PC-9 (cell line): ENCODE data around the gene CLN6. TPM values are rescaled to one million over a fixed set of nuclear protein-coding genes. Genes with fewer than 3 reads are reported as not detected.
"Not testable (repeated sequence)": the region's sequence is repeated elsewhere in the genome, so short reads cannot be mapped to it uniquely, and the experiment has no call there.

Experiments
- BruUV-seq: library from RNA; stranded (reverse); fragments of 400-500 nt; replicated peaks from 2 replicates; lab custom pipeline; 2021; lab: Mats Ljungman, UMichigan
- CTCF ChIA-PET: fragments of 300-600 bp; sonication (Branson Sonifier 250); formaldehyde crosslinking; loops from one replicate; lab custom pipeline; 2022; ENCODE audit warnings: antibody characterized with exemption; lab: Charles Lee
- POLR2A ChIA-PET: fragments of 300-600 bp; sonication (Branson Sonifier 250); formaldehyde crosslinking; loops from one replicate; lab custom pipeline; 2022; ENCODE audit warnings: antibody characterized with exemption; ENCODE audit not compliant: unreplicated experiment; lab: Charles Lee
- DNase-seq, 2 experiments: peaks; one replicate each; pipeline versions ENCODE4 v3.0.0 to v3.0.0-alpha.2; 2015 to 2022; ENCODE audit warnings: mixed read lengths in 1 of 2
- H2AFZ ChIP-seq: fragments of 200-600 bp; sonication (generic); 2 replicates; pipeline ENCODE4 v1.8.1; 2017; ENCODE audit warnings: antibody characterized with exemption
- H3F3A ChIP-seq: fragments of 200-600 bp; sonication (generic); 2 replicates; pipeline ENCODE4 v1.8.1; 2017; ENCODE audit warnings: antibody characterized with exemption, mild to moderate bottlenecking, low read depth; ENCODE audit not compliant: insufficient read depth
- H3K27ac ChIP-seq: fragments of 200-600 bp; sonication (generic); 2 replicates; pipeline ENCODE4 v1.6.1; 2016; ENCODE audit warnings: mixed run types
- H3K27me3 ChIP-seq: fragments of 200-600 bp; sonication (generic); 2 replicates; pipeline ENCODE4 v1.6.1; 2016; ENCODE audit warnings: low read depth, mixed run types; ENCODE audit not compliant: insufficient read depth
- H3K36me3 ChIP-seq: fragments of 200-600 bp; sonication (generic); 2 replicates; pipeline ENCODE4 v1.6.1; 2016; ENCODE audit warnings: low read depth, mixed run types
- H3K4me1 ChIP-seq: fragments of 200-600 bp; sonication (generic); replicated peaks from 2 replicates; pipeline ENCODE4 v1.6.1; 2016; ENCODE audit warnings: mixed run types; ENCODE audit not compliant: insufficient read depth
- H3K4me2 ChIP-seq: fragments of 200-600 bp; sonication (generic); 2 replicates; pipeline ENCODE4 v1.6.1; 2017; ENCODE audit warnings: mixed run types
- H3K4me3 ChIP-seq: fragments of 200-600 bp; sonication (generic); 2 replicates; pipeline ENCODE4 v1.6.1; 2016; ENCODE audit warnings: mixed run types
- H3K79me2 ChIP-seq: fragments of 200-600 bp; sonication (generic); 2 replicates; pipeline ENCODE4 v1.6.1; 2017; ENCODE audit warnings: low read depth, mixed run types
- H3K9me2 ChIP-seq: fragments of 200-600 bp; sonication (generic); 2 replicates; pipeline ENCODE4 v1.8.1; 2017; ENCODE audit warnings: mild to moderate bottlenecking; ENCODE audit not compliant: insufficient read depth
- H3K9me3 ChIP-seq: fragments of 200-600 bp; sonication (generic); 2 replicates; pipeline ENCODE4 v1.8.1; 2016; ENCODE audit warnings: low read depth; ENCODE audit not compliant: insufficient read depth
- H4K20me1 ChIP-seq: fragments of 200-600 bp; sonication (generic); 2 replicates; pipeline ENCODE4 v1.8.1; 2017; ENCODE audit not compliant: insufficient read depth
- EZH2 ChIP-seq: fragments of 200-600 bp; sonication (generic); IDR thresholded peaks from 2 replicates; pipeline ENCODE4 v1.8.0; 2017; ENCODE audit warnings: antibody characterized with exemption, low read depth
- intact Hi-C: fragments of 100-400 bp; cut with micrococcal nuclease; formaldehyde crosslinking; loops from one replicate; pipeline ENCODE4 v1.10.0; 2022; ENCODE audit not compliant: unreplicated experiment
- total RNA-seq: library from RNA; stranded (reverse); gene quantifications from 2 replicates; pipeline ENCODE4 v1.2.3, GENCODE V29; 2021
- TF ChIP-seq, protein P1 (sequence below): fragments of 200-600 bp; sonication (generic); conservative IDR thresholded peaks from 2 replicates; pipeline ENCODE4 v1.6.1; 2017; ENCODE audit warnings: mixed run types, antibody characterized with exemption, mild to moderate bottlenecking, moderate library complexity

The CLN6 gene
- total RNA-seq, 1 experiment from 2014 or later, result 48.7 TPM

- H3K4me3 ChIP-seq, result no peak overlapping the region
- peaks cover 3% of the 10 kb centered on the region; the same call in 1 of the 2 replicates for H3F3A ChIP-seq
- TF ChIP-seq, protein P1, sequence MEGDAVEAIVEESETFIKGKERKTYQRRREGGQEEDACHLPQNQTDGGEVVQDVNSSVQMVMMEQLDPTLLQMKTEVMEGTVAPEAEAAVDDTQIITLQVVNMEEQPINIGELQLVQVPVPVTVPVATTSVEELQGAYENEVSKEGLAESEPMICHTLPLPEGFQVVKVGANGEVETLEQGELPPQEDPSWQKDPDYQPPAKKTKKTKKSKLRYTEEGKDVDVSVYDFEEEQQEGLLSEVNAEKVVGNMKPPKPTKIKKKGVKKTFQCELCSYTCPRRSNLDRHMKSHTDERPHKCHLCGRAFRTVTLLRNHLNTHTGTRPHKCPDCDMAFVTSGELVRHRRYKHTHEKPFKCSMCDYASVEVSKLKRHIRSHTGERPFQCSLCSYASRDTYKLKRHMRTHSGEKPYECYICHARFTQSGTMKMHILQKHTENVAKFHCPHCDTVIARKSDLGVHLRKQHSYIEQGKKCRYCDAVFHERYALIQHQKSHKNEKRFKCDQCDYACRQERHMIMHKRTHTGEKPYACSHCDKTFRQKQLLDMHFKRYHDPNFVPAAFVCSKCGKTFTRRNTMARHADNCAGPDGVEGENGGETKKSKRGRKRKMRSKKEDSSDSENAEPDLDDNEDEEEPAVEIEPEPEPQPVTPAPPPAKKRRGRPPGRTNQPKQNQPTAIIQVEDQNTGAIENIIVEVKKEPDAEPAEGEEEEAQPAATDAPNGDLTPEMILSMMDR, result no peak
- no peak for TF ChIP-seq EZH2
- no peaks in the 10 kb centered on the region for H3K36me3 ChIP-seq
- H3K79me2 ChIP-seq, result peaks cover 59% of the 10 kb centered on the region
- no peak for DNase-seq
- no peaks in the 10 kb centered on the region for H4K20me1 ChIP-seq
- H3K27me3 ChIP-seq, result no peaks in the 10 kb centered on the region
- ChIA-PET POLR2A (interaction anchor here (0.6 to 0.7 kb wide), 2 partner anchors 707 to 1331 kb away, joined by 3 to 8 read pairs; no protein-coding TSS in a partner anchor), CTCF (interaction anchor here (0.5 kb wide), 1 partner anchor 539 kb away, joined by 4 read pairs; no protein-coding TSS in a partner anchor)
- no peak overlapping the region for H2AFZ ChIP-seq
- H3K4me2 ChIP-seq, result peak overlapping the region; percentile 93
- intact Hi-C loops, result loop anchor here (2.0 kb wide), 1 partner anchor 51 kb away; no protein-coding TSS in a partner anchor
- H3K4me1 ChIP-seq, result peaks cover 15% of the 10 kb centered on the region; the same call in 1 of the 2 replicates
- H3K9me2 ChIP-seq, result no peaks in the 10 kb centered on the region
- H3K27ac ChIP-seq, result no peak overlapping the region
- BruUV-seq, result TSS peak; percentile 22
- H3K9me3 ChIP-seq, result no peaks in the 10 kb centered on the region
These were observed 1.8 kb downstream of the CLN6 start for GRCh38 chr15:68227643-68228142.

DNA sequence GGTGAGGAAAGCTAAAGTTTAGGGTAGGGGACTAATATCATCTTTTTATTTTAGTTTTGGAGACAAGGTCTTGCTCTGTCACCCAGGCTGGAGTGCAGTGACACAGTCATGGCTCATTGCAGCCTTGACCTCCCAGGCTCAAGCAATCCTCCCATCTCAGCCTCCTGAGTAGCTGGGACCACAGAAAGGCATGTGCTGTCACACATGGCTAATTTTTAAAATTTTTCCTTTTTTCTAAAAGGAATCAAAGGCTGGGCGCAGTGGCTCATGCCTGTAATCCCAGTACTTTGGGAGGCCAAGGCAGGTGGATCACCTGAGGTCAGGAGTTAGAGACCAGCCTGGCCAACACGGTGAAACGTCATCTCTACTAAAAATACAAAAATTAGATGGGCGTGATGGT is 4.1 kb downstream of the CLN6 start:
- H3K9me2 ChIP-seq, H3K27me3 ChIP-seq, H3F3A ChIP-seq, H3K4me2 ChIP-seq, BruUV-seq, CTCF ChIA-PET, H4K20me1 ChIP-seq, DNase-seq, H3K27ac ChIP-seq, H3K36me3 ChIP-seq, intact Hi-C loops, H2AFZ ChIP-seq, H3K9me3 ChIP-seq, H3K4me3 ChIP-seq, POLR2A ChIA-PET: not testable (repeated sequence)
- Histone ChIP-seq H3K79me2 (peaks cover 59% of the 10 kb centered on the region), H3K4me1 (peaks cover 15% of the 10 kb centered on the region; the same call in 1 of the 2 replicates)

- TF ChIP-seq, protein P1, result no peak
- no peak for TF ChIP-seq EZH2
- H3K79me2 ChIP-seq, result peaks cover 59% of the 10 kb centered on the region
- no peaks in the 10 kb centered on the region for H3K27me3 ChIP-seq
- no peaks in the 10 kb centered on the region for H3K9me3 ChIP-seq
- intact Hi-C loops, result no loop called here
- BruUV-seq, result no TSS peak
- no peaks in the 10 kb centered on the region for H4K20me1 ChIP-seq
- no peak overlapping the region for H3K27ac ChIP-seq
- no peak for DNase-seq
- POLR2A ChIA-PET, result no interaction called here
- H3K36me3 ChIP-seq, result no peaks in the 10 kb centered on the region
- H3K4me2 ChIP-seq, result no peak overlapping the region
- 0 out of 2 replicates have a peak, but pooled peaks cover 9% of the 10 kb centered on the region for H3K4me1 ChIP-seq
- CTCF ChIA-PET, result interaction anchor here (0.6 kb wide), 1 partner anchor 46 kb away, joined by 5 read pairs; no protein-coding TSS in a partner anchor
- no peaks in the 10 kb centered on the region for H3K9me2 ChIP-seq
- H3F3A ChIP-seq, result peaks cover 3% of the 10 kb centered on the region; the same call in 1 of the 2 replicates
- H2AFZ ChIP-seq, result no peak overlapping the region
- H3K4me3 ChIP-seq, result no peak overlapping the region
These were observed 4.8 kb downstream of the CLN6 start for GRCh38 chr15:68224546-68225250.
